Chondrocyte (in vitro differentiated cells): ENCODE results near the gene GAMT. TPM values are rescaled to one million over a fixed set of nuclear protein-coding genes. Genes with fewer than 3 reads are reported as not detected.

ENCODE experiments used
- DNase-seq: peaks from one replicate; pipeline ENCODE4 v3.0.0; 2021; ENCODE audit warnings: mixed read lengths, low spot score
- H3K27ac Mint-ChIP-seq: one replicate; pipeline ENCODE4 v1.8.0; 2021; ENCODE audit warnings: mild to moderate bottlenecking, moderate library complexity, mixed read lengths; ENCODE audit not compliant: unreplicated experiment
- H3K27me3 Mint-ChIP-seq: 2 replicates; pipeline ENCODE4 v1.8.0; 2021; ENCODE audit warnings: low read depth, mixed read lengths
- H3K36me3 Mint-ChIP-seq: 2 replicates; pipeline ENCODE4 v1.8.0; 2021; ENCODE audit warnings: low read depth, mixed read lengths
- H3K4me1 Mint-ChIP-seq: 2 replicates; pipeline ENCODE4 v1.8.0; 2021; ENCODE audit warnings: low read depth, mild to moderate bottlenecking, mixed read lengths
- H3K4me3 Mint-ChIP-seq: one replicate; pipeline ENCODE4 v1.8.0; 2021; ENCODE audit warnings: mild to moderate bottlenecking, moderate library complexity, mixed read lengths; ENCODE audit not compliant: unreplicated experiment
- H3K9me3 Mint-ChIP-seq: 2 replicates; pipeline ENCODE4 v1.8.0; 2021; ENCODE audit warnings: low read depth, mixed read lengths
- total RNA-seq: library from RNA; stranded (reverse); gene quantifications from 3 replicates; pipeline ENCODE4 v1.2.1, GENCODE V29; 2021
- TF ChIP-seq, protein P1 (sequence below): fragments of 200-600 bp; sonication (generic); IDR thresholded peaks from 2 replicates; pipeline ENCODE4 v1.5.0; 2021; ENCODE audit warnings: antibody characterized with exemption, mild to moderate bottlenecking, moderate library complexity

The GAMT gene
- total RNA-seq, 1 donor from 2014 or later = 32.5 TPM

DNA sequence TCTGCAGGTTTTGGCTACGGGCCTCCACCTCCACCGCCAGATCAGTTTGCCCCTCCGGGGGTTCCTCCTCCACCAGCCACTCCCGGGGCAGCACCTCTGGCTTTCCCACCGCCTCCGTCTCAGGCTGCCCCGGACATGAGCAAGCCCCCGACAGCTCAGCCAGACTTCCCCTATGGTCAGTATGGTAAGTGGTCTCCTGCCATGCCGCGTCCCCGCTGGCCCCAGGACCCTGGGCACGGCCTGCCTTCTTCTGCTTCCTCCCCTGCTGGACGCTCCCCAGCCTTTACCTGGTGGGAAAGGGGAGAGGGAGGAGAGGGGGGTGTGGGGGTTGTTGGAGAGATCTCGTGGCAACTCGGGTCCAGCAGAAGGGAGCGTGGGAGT, 31.2 kb upstream of the GAMT start:
- no peak for DNase-seq
- Mint-ChIP-seq H3K4me3 (no peak overlapping the region), H3K36me3 (peaks cover 5% of the 10 kb centered on the region), H3K9me3 (no peaks in the 10 kb centered on the region), H3K27ac (no peak overlapping the region), H3K27me3 (no peaks in the 10 kb centered on the region), H3K4me1 (no peaks in the 10 kb centered on the region)
- TF ChIP-seq, protein P1, sequence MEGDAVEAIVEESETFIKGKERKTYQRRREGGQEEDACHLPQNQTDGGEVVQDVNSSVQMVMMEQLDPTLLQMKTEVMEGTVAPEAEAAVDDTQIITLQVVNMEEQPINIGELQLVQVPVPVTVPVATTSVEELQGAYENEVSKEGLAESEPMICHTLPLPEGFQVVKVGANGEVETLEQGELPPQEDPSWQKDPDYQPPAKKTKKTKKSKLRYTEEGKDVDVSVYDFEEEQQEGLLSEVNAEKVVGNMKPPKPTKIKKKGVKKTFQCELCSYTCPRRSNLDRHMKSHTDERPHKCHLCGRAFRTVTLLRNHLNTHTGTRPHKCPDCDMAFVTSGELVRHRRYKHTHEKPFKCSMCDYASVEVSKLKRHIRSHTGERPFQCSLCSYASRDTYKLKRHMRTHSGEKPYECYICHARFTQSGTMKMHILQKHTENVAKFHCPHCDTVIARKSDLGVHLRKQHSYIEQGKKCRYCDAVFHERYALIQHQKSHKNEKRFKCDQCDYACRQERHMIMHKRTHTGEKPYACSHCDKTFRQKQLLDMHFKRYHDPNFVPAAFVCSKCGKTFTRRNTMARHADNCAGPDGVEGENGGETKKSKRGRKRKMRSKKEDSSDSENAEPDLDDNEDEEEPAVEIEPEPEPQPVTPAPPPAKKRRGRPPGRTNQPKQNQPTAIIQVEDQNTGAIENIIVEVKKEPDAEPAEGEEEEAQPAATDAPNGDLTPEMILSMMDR = no peak

DNA sequence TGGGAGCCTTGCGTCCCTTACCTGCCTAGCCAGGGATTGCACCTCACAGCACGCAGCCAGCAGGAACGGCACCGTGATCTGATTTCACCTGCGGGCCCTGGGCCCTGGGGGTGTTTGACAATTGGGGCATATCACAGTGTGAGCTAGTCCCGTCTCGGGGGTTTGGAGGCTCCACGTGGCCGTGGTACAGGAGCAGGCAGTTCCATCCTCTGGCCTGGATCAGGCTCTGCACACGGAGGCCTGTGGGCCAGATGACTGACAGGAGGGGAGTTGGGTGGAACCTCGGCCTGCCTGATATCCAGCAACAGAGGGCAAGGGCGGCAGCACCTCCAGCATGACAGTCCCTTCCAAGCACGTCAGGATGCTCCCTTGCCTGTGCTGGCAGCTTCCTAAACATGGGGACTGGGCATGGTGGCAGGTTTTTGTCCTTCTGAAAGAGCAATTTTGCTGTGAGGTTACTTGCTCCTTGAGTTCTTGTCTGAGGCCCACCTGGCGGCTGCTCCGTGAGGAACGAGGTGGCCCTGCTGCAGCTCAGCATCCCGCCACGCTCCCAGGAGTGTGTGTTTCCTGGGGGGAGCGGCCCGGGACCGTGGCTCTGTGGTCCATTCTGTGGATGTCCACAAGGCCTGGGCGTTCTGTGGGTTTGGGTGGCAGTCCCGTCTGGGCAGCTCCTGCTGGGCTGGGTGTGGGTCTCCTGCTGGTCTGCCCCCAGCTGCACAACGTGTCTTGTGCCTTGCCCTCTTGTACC, 30.6 kb upstream of the GAMT start:
- H3K27me3 Mint-ChIP-seq = no peaks in the 10 kb centered on the region
- no peaks in the 10 kb centered on the region for H3K4me1 Mint-ChIP-seq
- DNase-seq = no peak
- H3K27ac Mint-ChIP-seq = no peak overlapping the region
- peaks cover 5% of the 10 kb centered on the region for H3K36me3 Mint-ChIP-seq
- TF ChIP-seq, protein P1 = no peak
- H3K4me3 Mint-ChIP-seq = no peak overlapping the region
- no peaks in the 10 kb centered on the region for H3K9me3 Mint-ChIP-seq

GRCh38 chr19:1430246-1430645, 28.9 kb upstream of the GAMT start:
- Mint-ChIP-seq H3K4me3 (no peak overlapping the region), H3K27ac (peak overlapping the region; percentile 12), H3K9me3 (no peaks in the 10 kb centered on the region), H3K4me1 (no peaks in the 10 kb centered on the region), H3K27me3 (no peaks in the 10 kb centered on the region), H3K36me3 (peaks cover 5% of the 10 kb centered on the region)
- DNase-seq = peak; percentile 84
- TF ChIP-seq, protein P1 = no peak

DNA sequence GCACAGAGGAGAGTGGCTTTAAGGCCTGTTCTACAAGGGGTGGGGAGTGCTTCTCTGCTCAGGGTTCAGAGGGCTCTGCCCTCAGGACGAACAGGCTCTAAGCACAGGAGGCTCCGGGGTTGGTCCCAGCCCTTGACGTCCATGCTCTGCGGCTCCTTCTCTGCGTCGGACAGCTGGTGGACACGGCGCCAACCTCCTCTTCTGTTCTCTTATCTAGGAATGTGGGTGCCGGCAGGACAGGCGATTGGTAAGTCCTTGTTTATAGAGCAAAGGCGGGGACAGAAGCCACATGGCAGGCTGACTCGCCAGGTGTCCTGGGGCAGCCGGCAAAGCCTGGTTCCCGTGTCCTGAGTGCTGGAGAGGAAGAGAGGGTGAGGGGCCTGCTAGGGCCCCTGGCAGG, 28.4 kb upstream of the GAMT start:
- no peak for DNase-seq
- H3K4me1 Mint-ChIP-seq = no peaks in the 10 kb centered on the region
- no peak overlapping the region for H3K27ac Mint-ChIP-seq
- peaks cover 5% of the 10 kb centered on the region for H3K36me3 Mint-ChIP-seq
- TF ChIP-seq, protein P1 = no peak
- H3K4me3 Mint-ChIP-seq = no peak overlapping the region
- no peaks in the 10 kb centered on the region for H3K27me3 Mint-ChIP-seq
- H3K9me3 Mint-ChIP-seq = no peaks in the 10 kb centered on the region

DNA sequence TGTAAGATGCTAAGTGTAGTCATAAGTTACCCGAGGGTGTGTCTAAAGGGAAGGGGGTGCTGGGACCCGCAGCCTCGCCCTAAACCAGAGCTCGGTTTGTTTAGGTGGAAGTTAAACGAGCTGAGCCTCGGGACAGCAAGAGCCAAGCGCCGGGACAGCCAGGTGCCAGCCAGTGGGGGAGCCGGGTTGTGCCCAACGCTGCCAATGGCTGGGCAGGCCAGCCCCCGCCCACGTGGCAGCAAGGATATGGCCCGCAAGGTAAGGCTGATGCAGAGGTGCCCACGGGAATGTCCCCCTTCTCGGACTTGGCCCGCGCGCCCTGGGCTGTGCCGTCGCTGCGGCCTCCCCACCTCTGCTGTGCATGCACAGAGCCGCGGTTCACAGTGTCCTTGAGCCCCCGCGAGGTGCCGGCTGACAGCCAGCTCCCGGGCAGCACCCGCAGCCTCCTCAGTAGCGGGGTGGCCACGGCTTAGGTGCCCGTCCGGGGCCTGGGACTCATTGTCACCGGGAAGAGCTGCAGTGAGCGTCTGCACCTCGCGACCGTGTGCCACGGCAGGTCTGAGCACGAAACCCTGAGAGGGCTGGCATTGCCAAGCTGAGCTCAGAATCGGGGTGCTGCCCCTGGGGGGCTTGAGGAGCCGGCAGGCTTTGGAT, 27.5 kb upstream of the GAMT start:
- peaks cover 5% of the 10 kb centered on the region for H3K36me3 Mint-ChIP-seq
- H3K9me3 Mint-ChIP-seq = no peaks in the 10 kb centered on the region
- DNase-seq = peak; percentile 86
- no peak overlapping the region for H3K27ac Mint-ChIP-seq
- no peaks in the 10 kb centered on the region for H3K27me3 Mint-ChIP-seq
- TF ChIP-seq, protein P1 = no peak
- H3K4me3 Mint-ChIP-seq = no peak overlapping the region
- H3K4me1 Mint-ChIP-seq = no peaks in the 10 kb centered on the region
